ENCODE measurements around the gene CYTIP. TPM values are rescaled to one million over a fixed set of nuclear protein-coding genes. Genes with fewer than 3 reads are reported as not detected.

Gene CYTIP
- total and polyA plus RNA-seq, 8 donors, result 1.1 to 25.1 (median 1.5) TPM

- no peaks in the 10 kb centered on the region for H3K27me3 ChIP-seq
- ATAC-seq (no peak), DNase-seq (no peak)
- TF ChIP-seq CTCF (IDR thresholded peaks at IDR 0.05), result no peak
- H3K27ac ChIP-seq, result peak overlapping the region; percentile 77 to 89
- no peaks in the 10 kb centered on the region for H3K36me3 ChIP-seq
- peaks cover 0 to 36% of the 10 kb centered on the region in 2 donors for H3K4me1 ChIP-seq
- peak overlapping the region; percentile 24 to 53 for H3K4me3 ChIP-seq
- H3K9me3 ChIP-seq, result no peaks in the 10 kb centered on the region
- intact Hi-C loops (cut with DNase I), result no loop called here
Measured at GRCh38 chr2:157442636-157443035, 1.3 kb downstream of the CYTIP start.

- no peaks in the 10 kb centered on the region for H3K27me3 ChIP-seq
- intact Hi-C loops (cut with DNase I), result no loop called here
- peak overlapping the region; percentile 10 to 53 for H3K4me3 ChIP-seq
- peak overlapping the region; percentile 77 to 89 for H3K27ac ChIP-seq
- no peak for DNase-seq
- TF ChIP-seq CTCF (IDR thresholded peaks at IDR 0.05), result no peak
- no peaks in the 10 kb centered on the region for H3K36me3 ChIP-seq
- H3K4me1 ChIP-seq, result peaks cover 0 to 39% of the 10 kb centered on the region in 2 donors
- no peaks in the 10 kb centered on the region for H3K9me3 ChIP-seq
- no peak for ATAC-seq
Measured at GRCh38 chr2:157442191-157442590, 1.7 kb downstream of the CYTIP start.

- intact Hi-C loops (cut with DNase I), result no loop called here
- DNase-seq (no peak), ATAC-seq (peak; percentile 10)
- peaks cover 0 to 50% of the 10 kb centered on the region in 2 donors for H3K4me1 ChIP-seq
- no peaks in the 10 kb centered on the region for H3K36me3 ChIP-seq
- H3K9me3 ChIP-seq, result no peaks in the 10 kb centered on the region
- no peak for TF ChIP-seq CTCF (IDR thresholded peaks at IDR 0.05)
- H3K4me3 ChIP-seq, result peak overlapping the region; percentile 10 to 53
- H3K27ac ChIP-seq, result peak overlapping the region; percentile 77 to 89
- no peaks in the 10 kb centered on the region for H3K27me3 ChIP-seq
Measured at GRCh38 chr2:157441072-157441454, 2.8 kb downstream of the CYTIP start.

GRCh38 chr2:157440404-157441071 is 3.4 kb downstream of the CYTIP start:
- ATAC-seq (no peak), DNase-seq (peak in 1 of 4 donors; percentile 11)
- H3K27me3 ChIP-seq, result no peaks in the 10 kb centered on the region
- no peaks in the 10 kb centered on the region for H3K9me3 ChIP-seq
- H3K27ac ChIP-seq, result peak overlapping the region; percentile 55 to 89
- intact Hi-C loops (cut with DNase I), result no loop called here
- H3K4me3 ChIP-seq, result peak overlapping the region; percentile 8 to 53
- TF ChIP-seq CTCF (IDR thresholded peaks at IDR 0.05), result no peak
- no peaks in the 10 kb centered on the region for H3K36me3 ChIP-seq
- H3K4me1 ChIP-seq, result peaks cover 0 to 55% of the 10 kb centered on the region in 2 donors

- intact Hi-C loops (cut with DNase I), result no loop called here
- no peak for TF ChIP-seq CTCF (IDR thresholded peaks at IDR 0.05)
- H3K27me3 ChIP-seq, result no peaks in the 10 kb centered on the region
- peak overlapping the region in 1 of 2 donors; percentile 53 for H3K4me3 ChIP-seq
- ATAC-seq, result peak; percentile 36
- H3K9me3 ChIP-seq, result no peaks in the 10 kb centered on the region
- H3K36me3 ChIP-seq, result no peaks in the 10 kb centered on the region
- no peak for DNase-seq
- peak overlapping the region; percentile 48 to 55 for H3K27ac ChIP-seq
- peaks cover 0 to 60% of the 10 kb centered on the region in 2 donors for H3K4me1 ChIP-seq
Measured at GRCh38 chr2:157439824-157440186, 4.1 kb downstream of the CYTIP start.
